ENCODE data around the gene ARHGAP42. TPM values are rescaled to one million over a fixed set of nuclear protein-coding genes. Genes with fewer than 3 reads are reported as not detected.

The ARHGAP42 gene
- polyA plus RNA-seq, 10 donors, result 19.7 to 33.1 (median 26.6) TPM

- no peak for DNase-seq
Measured at GRCh38 chr11:101014600-101015285, 327.7 kb downstream of the ARHGAP42 start.

GRCh38 chr11:101019870-101020269 is 332.8 kb downstream of the ARHGAP42 start:
- DNase-seq, result no peak

- no peak for DNase-seq
Measured at GRCh38 chr11:101022256-101022655, 335.2 kb downstream of the ARHGAP42 start.

GRCh38 chr11:101028644-101029043 is 341.6 kb downstream of the ARHGAP42 start:
- no peak for DNase-seq

- DNase-seq, result no peak
Measured at GRCh38 chr11:101030015-101030414, 342.9 kb downstream of the ARHGAP42 start.

GRCh38 chr11:101030692-101031091 is 343.6 kb downstream of the ARHGAP42 start:
- no peak for DNase-seq

- DNase-seq, result no peak
Measured at GRCh38 chr11:101031713-101032112, 344.6 kb downstream of the ARHGAP42 start.

- DNase-seq, result no peak
Measured at GRCh38 chr11:101032991-101033390, 345.9 kb downstream of the ARHGAP42 start.

- peak; percentile 76 to 94 (median 88) for DNase-seq
Measured at GRCh38 chr11:101034076-101034475, 347.0 kb downstream of the ARHGAP42 start.

GRCh38 chr11:101035872-101036271 is 348.8 kb downstream of the ARHGAP42 start:
- DNase-seq, result no peak
